Astrocyte (in vitro differentiated cells and primary cell): Measurements from ENCODE around the gene EXOC6. TPM values are rescaled to one million over a fixed set of nuclear protein-coding genes. Genes with fewer than 3 reads are reported as not detected.
"Not testable (repeated sequence)": the region's sequence is repeated elsewhere in the genome, so short reads cannot be mapped to it uniquely, and the experiment has no call there.

Experiments
- DNase-seq: peaks from one replicate; pipeline ENCODE4 v3.0.0-alpha.2; 2010; ENCODE audit warnings: low read depth
- FAIRE-seq: peaks from 2 replicates; lab custom pipeline; 2011; peaks lifted over from hg19 to GRCh38; lab: Jason Lieb, UNC
- H2AFZ ChIP-seq: 2 replicates; pipeline ENCODE4 v1.6.0; 2012; ENCODE audit warnings: low read depth, low read length, inconsistent platforms
- H3K27ac ChIP-seq: 2 replicates; pipeline ENCODE4 v1.5.1; 2011; ENCODE audit warnings: low read depth, low read length, inconsistent platforms
- H3K27me3 ChIP-seq: 2 replicates; pipeline ENCODE4 v1.6.0; 2011; ENCODE audit warnings: low read length, inconsistent platforms; ENCODE audit not compliant: insufficient read depth
- H3K36me3 ChIP-seq: 2 replicates; pipeline ENCODE4 v1.5.1; 2011; ENCODE audit warnings: low read length, inconsistent platforms; ENCODE audit not compliant: insufficient read depth
- H3K4me1 ChIP-seq: 2 replicates; pipeline ENCODE4 v1.5.1; 2011; ENCODE audit warnings: low read length, inconsistent platforms; ENCODE audit not compliant: insufficient read depth
- H3K4me2 ChIP-seq: 2 replicates; pipeline ENCODE4 v1.6.0; 2012; ENCODE audit warnings: low read length, inconsistent platforms
- H3K4me3 ChIP-seq: 2 replicates; pipeline ENCODE4 v1.5.1; 2011; ENCODE audit warnings: low read depth, mild to moderate bottlenecking, low read length, inconsistent platforms; ENCODE audit not compliant: insufficient read depth
- H3K79me2 ChIP-seq: 2 replicates; pipeline ENCODE4 v1.6.0; 2012; ENCODE audit warnings: mild to moderate bottlenecking, low read length, inconsistent platforms; ENCODE audit not compliant: insufficient read depth
- H3K9ac ChIP-seq: 2 replicates; pipeline ENCODE4 v1.6.0; 2012; ENCODE audit warnings: mild to moderate bottlenecking, low read length, inconsistent platforms
- H3K9me3 ChIP-seq: 2 replicates; pipeline ENCODE4 v1.5.1; 2012; ENCODE audit warnings: low read depth, mild to moderate bottlenecking, low read length, inconsistent platforms; ENCODE audit not compliant: insufficient read depth
- H4K20me1 ChIP-seq: 2 replicates; pipeline ENCODE4 v1.6.0; 2012; ENCODE audit warnings: low read length, inconsistent platforms; ENCODE audit not compliant: insufficient read depth
- H3K27ac Mint-ChIP-seq: one replicate; pipeline ENCODE4 v1.8.0; 2021; ENCODE audit warnings: mild to moderate bottlenecking, mixed read lengths; ENCODE audit not compliant: unreplicated experiment
- H3K27me3 Mint-ChIP-seq: one replicate; pipeline ENCODE4 v1.8.0; 2021; ENCODE audit warnings: low read depth, mixed read lengths; ENCODE audit not compliant: unreplicated experiment
- H3K36me3 Mint-ChIP-seq: one replicate; pipeline ENCODE4 v1.8.0; 2021; ENCODE audit warnings: low read depth, mixed read lengths; ENCODE audit not compliant: unreplicated experiment
- H3K4me1 Mint-ChIP-seq: one replicate; pipeline ENCODE4 v1.8.0; 2021; ENCODE audit warnings: low read depth, mixed read lengths; ENCODE audit not compliant: unreplicated experiment
- H3K4me3 Mint-ChIP-seq: one replicate; pipeline ENCODE4 v1.8.0; 2021; ENCODE audit warnings: mild to moderate bottlenecking, moderate library complexity, mixed read lengths; ENCODE audit not compliant: unreplicated experiment
- H3K9me3 Mint-ChIP-seq: one replicate; pipeline ENCODE4 v1.8.0; 2021; ENCODE audit warnings: mild to moderate bottlenecking, mixed read lengths; ENCODE audit not compliant: unreplicated experiment
- CTCF ChIP-seq: IDR thresholded peaks from 2 replicates; pipeline ENCODE4 v1.5.1; 2011; ENCODE audit warnings: low read depth, mild to moderate bottlenecking, inconsistent platforms, low read length, moderate library complexity; ENCODE audit not compliant: insufficient read depth
- EZH2 ChIP-seq: IDR thresholded peaks from 2 replicates; pipeline ENCODE4 v1.6.1; 2012; ENCODE audit warnings: mild to moderate bottlenecking, low read length, inconsistent platforms; ENCODE audit not compliant: insufficient read depth
- total RNA-seq: library from RNA; stranded (reverse); gene quantifications from 2 replicates; pipeline ENCODE4 v1.2.1, GENCODE V29; 2021

The EXOC6 gene
- total RNA-seq, 1 donor from 2014 or later = 4.9 TPM

- H3K4me2 ChIP-seq = peak overlapping the region; percentile 74
- peaks cover 1% of the 10 kb centered on the region for H3K36me3 Mint-ChIP-seq
- H3K4me1 Mint-ChIP-seq = peaks cover 13% of the 10 kb centered on the region
- H3K4me1 ChIP-seq = peaks cover 14% of the 10 kb centered on the region
- H3K27ac ChIP-seq = peak overlapping the region; percentile 31
- no peak overlapping the region for H3K27ac Mint-ChIP-seq
- no peaks in the 10 kb centered on the region for H3K9me3 ChIP-seq
- FAIRE-seq (peak; percentile 80), DNase-seq (peak; percentile 84)
- TF ChIP-seq EZH2 (no peak), CTCF (no peak)
- H3K4me3 Mint-ChIP-seq = no peak overlapping the region
- no peak overlapping the region for H3K4me3 ChIP-seq
- no peaks in the 10 kb centered on the region for H3K79me2 ChIP-seq
- no peak overlapping the region for H3K9ac ChIP-seq
- H2AFZ ChIP-seq = peak overlapping the region; percentile 64
- no peaks in the 10 kb centered on the region for H3K36me3 ChIP-seq
- H4K20me1 ChIP-seq = no peaks in the 10 kb centered on the region
- no peaks in the 10 kb centered on the region for H3K27me3 Mint-ChIP-seq
- no peaks in the 10 kb centered on the region for H3K27me3 ChIP-seq
- H3K9me3 Mint-ChIP-seq = no peaks in the 10 kb centered on the region
Measured at GRCh38 chr10:92972066-92972870, 123.9 kb downstream of the EXOC6 start.

GRCh38 chr10:92972886-92973285 lies 124.6 kb downstream of the EXOC6 start:
- DNase-seq = no peak
- no peaks in the 10 kb centered on the region for H3K27me3 Mint-ChIP-seq

GRCh38 chr10:92976278-92976677 lies 128.0 kb downstream of the EXOC6 start:
- H3K9ac ChIP-seq, H3K9me3 ChIP-seq, H3K27ac ChIP-seq, H3K4me3 ChIP-seq, H4K20me1 ChIP-seq, H3K4me1 Mint-ChIP-seq, H3K4me2 ChIP-seq, H3K27me3 Mint-ChIP-seq, H3K36me3 Mint-ChIP-seq, H3K27ac Mint-ChIP-seq, H3K4me3 Mint-ChIP-seq, DNase-seq, H3K27me3 ChIP-seq, H3K4me1 ChIP-seq, H3K9me3 Mint-ChIP-seq, FAIRE-seq, H3K79me2 ChIP-seq, H3K36me3 ChIP-seq, H2AFZ ChIP-seq: not testable (repeated sequence)

More at GRCh38 chr10:92972886-92973285, 124.6 kb downstream of the EXOC6 start:
- no peaks in the 10 kb centered on the region for H3K27me3 ChIP-seq
- Mint-ChIP-seq H3K4me1 (peaks cover 13% of the 10 kb centered on the region), H3K36me3 (peaks cover 1% of the 10 kb centered on the region), H3K4me3 (no peak overlapping the region), H3K9me3 (no peaks in the 10 kb centered on the region), H3K27ac (no peak overlapping the region)
- H3K27ac ChIP-seq = no peak overlapping the region
- no peaks in the 10 kb centered on the region for H4K20me1 ChIP-seq
- no peaks in the 10 kb centered on the region for H3K36me3 ChIP-seq
- no peaks in the 10 kb centered on the region for H3K79me2 ChIP-seq
- H3K9ac ChIP-seq = no peak overlapping the region
- no peak overlapping the region for H3K4me3 ChIP-seq
- no peak for FAIRE-seq
- H2AFZ ChIP-seq = no peak overlapping the region
- no peaks in the 10 kb centered on the region for H3K9me3 ChIP-seq
- TF ChIP-seq CTCF (no peak), EZH2 (no peak)
- peaks cover 14% of the 10 kb centered on the region for H3K4me1 ChIP-seq
- peak overlapping the region; percentile 74 for H3K4me2 ChIP-seq
